Heart right ventricle (tissue), 16 donors: ENCODE measurements around the gene BHLHA9. TPM values are rescaled to one million over a fixed set of nuclear protein-coding genes. Genes with fewer than 3 reads are reported as not detected.

ENCODE experiments used
- ATAC-seq, 8 donors: fragments of 200-7000 bp; cut with Tn5 transposase; one replicate each; pipeline ENCODE4 v1.9.1; 2020; ENCODE audit warnings: mild to moderate bottlenecking in 8 of 8, moderate library complexity in 8 of 8, moderate number of reproducible peaks in 1 of 8
- DNase-seq, 2 donors: peaks; one replicate each; pipeline ENCODE4 v3.0.0-alpha.2; 2020
- H3K27ac ChIP-seq, 10 donors: fragments of 200-600 bp; sonication (generic) in 2 of 10; one replicate each; pipeline versions ENCODE4 v1.5.0 to v1.8.0; 2020 to 2022; ENCODE audit warnings: mild to moderate bottlenecking in 3 of 10
- H3K27me3 ChIP-seq, 7 donors: fragments of 200-600 bp; one replicate each; pipeline ENCODE4 v1.8.0; 2021 to 2022; ENCODE audit warnings: mild to moderate bottlenecking in 2 of 7
- H3K36me3 ChIP-seq, 9 donors: fragments of 200-600 bp; sonication (generic) in 1 of 9; one replicate each; pipeline versions ENCODE4 v1.5.0 to v1.8.0; 2020 to 2022; ENCODE audit warnings: mild to moderate bottlenecking in 2 of 9
- H3K4me1 ChIP-seq, 9 donors: fragments of 200-600 bp; sonication (generic) in 1 of 9; one replicate each; pipeline versions ENCODE4 v1.5.0 to v1.8.0; 2020 to 2022; ENCODE audit warnings: mild to moderate bottlenecking in 4 of 9
- H3K4me3 ChIP-seq, 10 donors: fragments of 200-600 bp; sonication (generic) in 2 of 10; one replicate each; pipeline versions ENCODE4 v1.5.0 to v1.8.0; 2020 to 2022; ENCODE audit warnings: mild to moderate bottlenecking in 7 of 10, moderate library complexity in 2 of 10
- H3K9me3 ChIP-seq, 11 donors: fragments of 200-600 bp in 10 of 11; sonication (generic) in 2 of 11; one replicate each; pipeline versions ENCODE4 v1.5.0 to v1.8.0; 2013 to 2022; ENCODE audit warnings: mild to moderate bottlenecking in 2 of 11, control low read depth in 1 of 11, moderate library complexity in 1 of 11
- WGBS, 2 donors: extraction: QIAGEN DNeasy Blood & Tissue Kit; methylation state at CpG; one replicate each; pipeline ENCODE4 v1.1.7; 2013; ENCODE audit warnings: inconsistent platforms in 1 of 2; 5-methylcytosine and 5-hydroxymethylcytosine counted together
- intact Hi-C, 10 donors: fragments of 100-400 bp; cut with DNase I; formaldehyde crosslinking; loops; one replicate each; pipeline versions ENCODE4 v1.11.1 to v1.14.2; 2022
- polyA plus RNA-seq, 2 donors: library from polyadenylated mRNA; stranded (reverse); fragments of 200-250 nt; gene quantifications; one replicate each; pipeline ENCODE4 v1.2.3, GENCODE V29; 2013
- total RNA-seq, 10 donors: library from RNA; stranded (reverse); fragmentation: NEBNext Ultra II Directional in 3 of 10; extraction: Animal tissue kit (Norgen Biotek cat#: 25700) in 3 of 10; gene quantifications; one replicate each; pipeline versions ENCODE4 v1.2.1 to v1.2.4, GENCODE V29; 2021 to 2023
- TF ChIP-seq, protein P1 (sequence below), 9 donors: fragments of 200-600 bp; sonication (generic) in 2 of 9; IDR thresholded peaks; one replicate each; pipeline versions ENCODE4 v1.5.0 to v1.8.0; 2021 to 2022; ENCODE audit warnings: antibody characterized with exemption in 9 of 9, mild to moderate bottlenecking in 5 of 9, moderate library complexity in 1 of 9
- donor health status: Arrhythmogenic right ventricular cardiomyopathy.
- donor health status: ischemic (EF 13 %, LVEDD 7.1; RV severe dilation, severe dysfunction).
- donor health status: healthy with polysubstance abuse.
- donor health status: DM: no; HTN: yes; CAD: no.
- donor health status: DM: no; HTN: no; CAD: no.
- donor health status: ischemic (EF 25% LVEDD 6.9; RV normal size, moderate dysfunction).
- donor health status: ischemic (EF 25% LVEDD 5.7; RV mildly dilated, moderate dysfunction).
- donor health status: healthy.
- donor health status: DM: yes; HTN: yes; CAD: no.
- donor health status: Ischemic cardiomyopathy.
- donor health status: ischemic (EF 35%, LVEDD 5.7; RV mildly dilated, moderate dysfunction).
- donor health status: nonischemic (EF 11% LVEDD 7.7; RV severe dilation, severe dysfunction).
- donor health status: DM: yes; HTN: yes; CAD: no.
- donor health status: PGD.
- donor health status: ischemic (EF 29% LVEDD 5.4; RV normal size, mild dysfunction).
- donor health status: nonischemic (EF 23%, LVEDD 6.1; RV moderate dilation, normal function).

BHLHA9 gene
- total and polyA plus RNA-seq, 12 donors, result 0.30 to 0.37 TPM; not detected in 10

DNA sequence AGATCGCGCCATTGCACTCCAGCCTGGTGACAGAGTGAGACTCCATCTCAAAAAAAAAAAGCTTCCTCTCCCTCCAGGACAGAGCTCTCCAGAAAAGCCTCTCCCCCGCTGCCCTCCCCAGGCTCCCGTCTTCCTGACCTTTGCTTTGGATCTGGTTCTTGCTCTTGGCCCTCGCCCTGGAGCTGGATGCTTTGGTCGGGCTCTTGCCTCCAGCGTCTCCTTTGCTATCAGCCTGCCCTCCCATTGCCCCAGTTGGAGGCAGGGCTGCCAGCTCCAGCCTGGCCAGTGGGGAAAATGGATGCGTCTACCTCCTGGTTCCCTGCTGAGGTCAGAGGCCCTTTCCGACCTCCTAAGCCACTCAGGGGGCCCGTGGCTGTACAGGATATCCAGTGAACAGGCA is 45.2 kb downstream of the BHLHA9 start:
- H3K4me3 ChIP-seq, result no peak overlapping the region
- DNase-seq (peak; percentile 31 to 66), ATAC-seq (peak; percentile 39 to 87 (median 85))
- intact Hi-C loops, result loop anchor here in 1 of 10 donors (5.0 kb wide), 1 partner anchor 38 kb away; the partner anchor contains the start of gene TRARG1
- no peaks in the 10 kb centered on the region for H3K36me3 ChIP-seq
- H3K27ac ChIP-seq, result peak overlapping the region in 4 of 10 donors; percentile 1 to 71 (median 48)
- whole genome bisulfite sequencing, 2 donors, result 41 to 45% methylated on average over 10 of the region's 10 CpGs
- H3K4me1 ChIP-seq, result peaks cover 0 to 26% (median 15%) of the 10 kb centered on the region in 9 donors
- H3K27me3 ChIP-seq, result peaks cover 0 to 27% (median 12%) of the 10 kb centered on the region in 7 donors
- H3K9me3 ChIP-seq, result no peaks in the 10 kb centered on the region
- TF ChIP-seq, protein P1, sequence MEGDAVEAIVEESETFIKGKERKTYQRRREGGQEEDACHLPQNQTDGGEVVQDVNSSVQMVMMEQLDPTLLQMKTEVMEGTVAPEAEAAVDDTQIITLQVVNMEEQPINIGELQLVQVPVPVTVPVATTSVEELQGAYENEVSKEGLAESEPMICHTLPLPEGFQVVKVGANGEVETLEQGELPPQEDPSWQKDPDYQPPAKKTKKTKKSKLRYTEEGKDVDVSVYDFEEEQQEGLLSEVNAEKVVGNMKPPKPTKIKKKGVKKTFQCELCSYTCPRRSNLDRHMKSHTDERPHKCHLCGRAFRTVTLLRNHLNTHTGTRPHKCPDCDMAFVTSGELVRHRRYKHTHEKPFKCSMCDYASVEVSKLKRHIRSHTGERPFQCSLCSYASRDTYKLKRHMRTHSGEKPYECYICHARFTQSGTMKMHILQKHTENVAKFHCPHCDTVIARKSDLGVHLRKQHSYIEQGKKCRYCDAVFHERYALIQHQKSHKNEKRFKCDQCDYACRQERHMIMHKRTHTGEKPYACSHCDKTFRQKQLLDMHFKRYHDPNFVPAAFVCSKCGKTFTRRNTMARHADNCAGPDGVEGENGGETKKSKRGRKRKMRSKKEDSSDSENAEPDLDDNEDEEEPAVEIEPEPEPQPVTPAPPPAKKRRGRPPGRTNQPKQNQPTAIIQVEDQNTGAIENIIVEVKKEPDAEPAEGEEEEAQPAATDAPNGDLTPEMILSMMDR (IDR thresholded peaks at IDR 0.05), result no peak

DNA sequence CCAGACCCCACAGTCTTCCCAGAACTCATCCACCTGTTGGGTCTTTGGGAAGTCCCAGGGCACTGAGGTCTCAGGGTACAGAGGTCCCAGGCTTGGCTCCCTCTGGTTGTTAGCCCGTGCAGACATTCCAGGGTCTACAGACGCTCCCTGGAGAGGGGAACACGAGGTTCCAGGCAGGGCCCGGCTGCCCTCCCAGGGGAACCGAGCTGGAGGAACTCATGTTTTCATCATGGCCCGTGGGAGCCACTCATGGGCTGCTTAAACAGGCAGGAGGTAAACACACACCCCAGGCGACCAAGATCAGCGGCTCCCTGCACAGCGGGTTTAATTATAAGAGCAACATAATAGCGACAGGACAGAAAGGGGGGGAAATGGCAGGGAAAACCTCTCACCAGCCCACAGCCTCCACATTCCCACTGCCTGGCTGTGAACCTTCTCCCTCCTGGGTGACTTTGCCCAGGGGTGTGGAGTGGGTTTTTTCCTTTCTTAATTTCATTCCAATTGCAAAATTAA is 45.7 kb downstream of the BHLHA9 start:
- H3K27ac ChIP-seq, result peak overlapping the region in 4 of 10 donors; percentile 1 to 71 (median 48)
- H3K9me3 ChIP-seq, result no peaks in the 10 kb centered on the region
- H3K36me3 ChIP-seq, result no peaks in the 10 kb centered on the region
- ATAC-seq (peak; percentile 37 to 65 (median 47)), DNase-seq (peak; percentile 23 to 69)
- intact Hi-C loops, result loop anchor here in 1 of 10 donors (5.0 kb wide), 1 partner anchor 39 kb away; the partner anchor contains the start of gene TRARG1
- H3K4me1 ChIP-seq, result peaks cover 0 to 26% (median 15%) of the 10 kb centered on the region in 9 donors
- H3K27me3 ChIP-seq, result peaks cover 0 to 27% (median 12%) of the 10 kb centered on the region in 7 donors
- TF ChIP-seq, protein P1 (IDR thresholded peaks at IDR 0.05), result no peak
- WGBS, 2 donors, result 50 to 51% methylated on average over 10 of the region's 10 CpGs
- H3K4me3 ChIP-seq, result no peak overlapping the region

Other genes starting within 250 kb of the BHLHA9 start
- 100 to 1,000 TPM; 118 to 173 (median 145) TPM for gene ABR, start 90.5 kb upstream of the BHLHA9 start, total RNA-seq
- gene ABR, start 90.5 kb upstream of the BHLHA9 start, polyA plus RNA-seq, result 100 to 1,000 TPM in 1 of 2 donors, 10 to 100 TPM in 1; 49.1 to 120 TPM
- gene TRARG1, start 9.2 kb downstream of the BHLHA9 start, total RNA-seq, result 1 to 10 TPM in 5 of 10 donors, under 1 TPM in 4, not detected in 1; 0.12 to 9.2 (median 1.1) TPM
- gene TRARG1, start 9.2 kb downstream of the BHLHA9 start, polyA plus RNA-seq, result 1 to 10 TPM; 2.0 to 3.4 TPM
- gene YWHAE, start 129.8 kb downstream of the BHLHA9 start, total RNA-seq, result 100 to 1,000 TPM; 600 to 791 (median 620) TPM
- gene YWHAE, start 129.8 kb downstream of the BHLHA9 start, polyA plus RNA-seq, result 100 to 1,000 TPM; 478 to 505 TPM
- 10 to 100 TPM; 30.4 to 47.5 (median 37.9) TPM for gene CRK, start 185.8 kb downstream of the BHLHA9 start, total RNA-seq
- gene CRK, start 185.8 kb downstream of the BHLHA9 start, polyA plus RNA-seq, result 10 to 100 TPM; 22.2 to 29.4 TPM
- 100 to 1,000 TPM; 131 to 229 (median 179) TPM for gene MYO1C, start 222.2 kb downstream of the BHLHA9 start, total RNA-seq
- 100 to 1,000 TPM; 101 to 120 TPM for gene MYO1C, start 222.2 kb downstream of the BHLHA9 start, polyA plus RNA-seq
- gene INPP5K, start 246.2 kb downstream of the BHLHA9 start, total RNA-seq, result 10 to 100 TPM; 26.8 to 41.2 (median 32.7) TPM
- 10 to 100 TPM; 38.6 to 45.5 TPM for gene INPP5K, start 246.2 kb downstream of the BHLHA9 start, polyA plus RNA-seq